Effector memory CD8-positive, alpha-beta T cell (primary cell): ENCODE data around the gene LAMA5.

Experiments used
- ATAC-seq: fragments of 150-1000 bp; cut with Tn5 transposase; replicated peaks from 2 replicates; pipeline ENCODE4 v1.10.0; 2021; ENCODE audit warnings: mild to moderate bottlenecking, moderate library complexity
- DNase-seq, 3 experiments: peaks; one replicate each; pipeline ENCODE4 v3.0.0; 2021
- H3K27ac Mint-ChIP-seq, 2 donors: one replicate each; pipeline ENCODE4 v1.8.0; 2022; ENCODE audit warnings: mild to moderate bottlenecking in 2 of 2, mixed read lengths in 2 of 2, moderate library complexity in 2 of 2
- H3K27me3 Mint-ChIP-seq, 2 donors: one replicate each; pipeline ENCODE4 v1.8.0; 2022; ENCODE audit warnings: mixed read lengths in 2 of 2
- H3K36me3 Mint-ChIP-seq: one replicate; pipeline ENCODE4 v1.8.0; 2022; ENCODE audit warnings: mild to moderate bottlenecking, moderate library complexity, mixed read lengths; ENCODE audit not compliant: insufficient read depth
- H3K4me1 Mint-ChIP-seq, 2 donors: one replicate each; pipeline ENCODE4 v1.8.0; 2022; ENCODE audit warnings: low read depth in 2 of 2, mixed read lengths in 2 of 2
- H3K4me3 Mint-ChIP-seq, 2 donors: one replicate each; pipeline ENCODE4 v1.8.0; 2022; ENCODE audit warnings: mild to moderate bottlenecking in 2 of 2, mixed read lengths in 2 of 2, moderate library complexity in 2 of 2
- H3K9me3 Mint-ChIP-seq, 2 donors: one replicate each; pipeline ENCODE4 v1.8.0; 2022; ENCODE audit warnings: mixed read lengths in 2 of 2

LAMA5 gene

GRCh38 chr20:62368392-62368975 is 1.4 kb upstream of the LAMA5 start:
- Mint-ChIP-seq H3K27me3 (peaks cover 36 to 50% of the 10 kb centered on the region in 2 donors), H3K4me1 (peaks cover 5 to 8% of the 10 kb centered on the region in 2 donors)

GRCh38 chr20:62367633-62368391 is 700 bp upstream of the LAMA5 start:
- Mint-ChIP-seq H3K9me3 (no peaks in the 10 kb centered on the region), H3K4me1 (peaks cover 5 to 8% of the 10 kb centered on the region in 2 donors), H3K36me3 (no peaks in the 10 kb centered on the region), H3K27ac (peak overlapping the region in 1 of 2 donors; percentile 18), H3K4me3 (peak overlapping the region; percentile 78 to 86), H3K27me3 (peaks cover 34 to 53% of the 10 kb centered on the region in 2 donors)
- DNase-seq (peak in 1 of 3 experiments; percentile 16), ATAC-seq (peak; percentile 40)

More at GRCh38 chr20:62368392-62368975, 1.4 kb upstream of the LAMA5 start:
- H3K36me3 Mint-ChIP-seq = no peaks in the 10 kb centered on the region
- H3K27ac Mint-ChIP-seq = peak overlapping the region in 1 of 2 donors; percentile 18
- H3K9me3 Mint-ChIP-seq = no peaks in the 10 kb centered on the region
- peak overlapping the region; percentile 78 to 86 for H3K4me3 Mint-ChIP-seq
- DNase-seq (no peak), ATAC-seq (no peak)

DNA sequence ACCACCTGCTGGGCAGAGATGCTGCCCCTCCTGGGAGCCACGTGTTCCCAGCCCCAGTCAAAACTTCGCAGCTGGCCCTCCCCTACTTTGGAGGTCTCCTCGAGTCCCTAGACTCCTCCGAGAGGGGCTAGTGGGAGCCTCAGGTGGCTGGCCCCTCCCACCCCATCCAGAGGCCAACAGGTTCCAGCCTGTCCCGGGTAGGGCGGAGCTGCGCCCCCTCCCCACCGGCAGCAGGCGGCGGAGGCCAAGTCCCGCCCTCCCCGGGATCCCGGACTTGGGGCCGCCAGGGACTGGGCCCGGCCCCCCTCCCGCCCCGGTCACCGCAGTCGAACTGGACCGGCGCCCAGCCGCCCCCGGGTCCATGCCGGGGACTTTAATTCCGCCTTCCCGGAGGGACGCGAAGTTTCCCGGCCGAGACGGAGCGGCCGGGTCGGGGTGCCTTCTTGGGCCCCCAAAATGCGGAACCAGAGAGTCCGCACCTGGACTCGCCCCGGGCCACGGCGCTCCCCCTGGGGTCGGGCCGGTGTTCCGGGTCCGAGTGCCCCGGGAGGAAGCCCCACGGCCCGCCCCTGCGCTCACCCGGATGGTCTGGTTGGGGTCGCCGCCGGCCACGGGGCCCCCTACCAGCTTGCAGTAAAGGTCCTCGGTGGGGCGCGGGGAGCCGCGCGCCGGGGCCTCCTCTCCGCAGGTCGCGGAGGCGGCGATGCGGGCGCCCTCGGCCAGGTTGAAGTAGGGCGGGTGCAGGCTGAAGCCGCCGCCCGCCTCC is 559 bp downstream of the LAMA5 start:
- Mint-ChIP-seq H3K9me3 (no peaks in the 10 kb centered on the region), H3K36me3 (no peaks in the 10 kb centered on the region), H3K4me3 (peak overlapping the region in 1 of 2 donors; percentile 54), H3K27ac (no peak overlapping the region), H3K27me3 (peaks cover 36 to 53% of the 10 kb centered on the region in 2 donors), H3K4me1 (peaks cover 5 to 8% of the 10 kb centered on the region in 2 donors)
- DNase-seq = no peak
- ATAC-seq = peak; percentile 6

DNA sequence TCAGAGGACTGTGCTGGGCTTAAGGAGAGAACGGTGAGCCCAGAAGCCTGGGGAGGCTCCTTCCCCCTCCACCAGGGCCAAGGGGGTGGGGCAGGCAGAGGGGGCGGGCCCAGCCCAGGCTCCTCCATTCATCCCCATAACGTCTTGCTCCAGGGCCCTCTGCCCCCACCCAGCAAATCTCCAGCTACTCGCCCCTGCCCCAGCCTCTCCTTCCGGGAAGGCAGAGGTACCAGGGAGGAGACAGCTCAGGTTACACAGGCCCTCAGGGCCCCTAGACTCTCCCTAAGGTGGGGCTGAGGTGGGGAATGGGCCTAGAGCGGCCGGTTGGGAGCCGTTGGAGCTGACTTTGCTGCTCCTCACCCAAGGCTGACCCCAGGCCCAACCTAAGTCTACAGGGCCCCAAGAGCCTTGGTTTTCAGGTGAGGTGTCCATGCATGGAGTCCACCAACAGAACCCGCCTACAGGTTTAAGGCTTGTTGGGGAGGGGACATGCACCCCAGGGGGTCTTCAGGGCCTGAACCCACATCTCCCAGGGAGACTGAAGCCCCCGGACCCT is 1.2 kb downstream of the LAMA5 start:
- Mint-ChIP-seq H3K4me3 (peak overlapping the region in 1 of 2 donors; percentile 54), H3K27ac (no peak overlapping the region)

GRCh38 chr20:62364911-62365736 is 2.0 kb downstream of the LAMA5 start:
- Mint-ChIP-seq H3K27ac (peak overlapping the region in 1 of 2 donors; percentile 55), H3K36me3 (no peaks in the 10 kb centered on the region), H3K4me1 (peaks cover 5 to 8% of the 10 kb centered on the region in 2 donors), H3K4me3 (peak overlapping the region in 1 of 2 donors; percentile 54), H3K9me3 (no peaks in the 10 kb centered on the region), H3K27me3 (peaks cover 36 to 53% of the 10 kb centered on the region in 2 donors)
- no peak for DNase-seq
- ATAC-seq = no peak

More for the DNA sequence above, 1.2 kb downstream of the LAMA5 start:
- ATAC-seq (no peak), DNase-seq (no peak)
- no peaks in the 10 kb centered on the region for H3K36me3 Mint-ChIP-seq
- H3K9me3 Mint-ChIP-seq = no peaks in the 10 kb centered on the region
- H3K4me1 Mint-ChIP-seq = peaks cover 5 to 8% of the 10 kb centered on the region in 2 donors
- peaks cover 36 to 53% of the 10 kb centered on the region in 2 donors for H3K27me3 Mint-ChIP-seq

DNA sequence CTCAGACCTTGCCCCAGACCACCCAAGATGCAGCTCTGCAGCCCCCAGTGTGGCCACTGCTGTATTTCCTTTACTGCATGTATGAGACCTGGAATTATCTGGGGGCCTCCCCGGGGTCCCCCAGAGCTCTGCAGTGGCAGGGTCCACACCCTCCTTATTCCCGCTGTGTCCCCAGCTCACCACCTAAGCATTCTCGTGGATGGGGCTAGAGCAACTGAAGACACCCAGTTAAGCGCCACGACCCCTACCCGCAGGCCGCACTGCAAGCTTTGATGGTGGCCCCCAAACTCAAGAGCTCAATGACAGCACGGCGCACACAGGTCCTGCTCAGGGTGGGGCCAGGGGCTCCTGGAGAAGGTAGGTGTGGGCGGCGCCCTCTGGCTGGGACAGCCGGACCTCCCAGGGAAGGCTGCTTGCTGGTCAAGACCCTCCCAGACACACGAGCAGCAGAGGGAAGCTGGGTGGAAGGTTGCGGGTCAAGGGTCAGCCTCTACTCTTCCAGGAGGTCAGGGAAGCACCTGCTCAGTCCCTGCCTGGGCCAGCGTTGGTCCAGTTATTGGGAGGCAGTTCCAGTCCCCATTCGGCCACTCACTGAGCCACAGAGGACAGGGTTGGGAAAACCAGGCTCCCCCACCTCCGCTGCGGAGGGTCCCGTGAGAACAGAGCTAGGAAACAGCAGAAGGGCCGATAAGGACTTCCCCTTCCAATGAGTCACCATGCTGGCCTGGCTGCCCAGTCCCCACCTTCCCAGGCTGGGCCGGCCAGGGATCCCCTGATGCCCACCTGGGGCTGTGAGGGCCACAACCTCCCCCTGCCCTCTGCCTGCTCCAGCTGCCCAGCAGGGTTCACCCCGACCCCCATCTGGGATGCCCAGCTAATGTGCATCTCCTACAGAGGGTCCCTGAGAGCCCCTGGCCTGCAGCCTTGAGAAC is 2.9 kb downstream of the LAMA5 start:
- no peak for ATAC-seq
- no peak for DNase-seq
- no peaks in the 10 kb centered on the region for H3K9me3 Mint-ChIP-seq
- H3K36me3 Mint-ChIP-seq = no peaks in the 10 kb centered on the region
- peaks cover 31 to 48% of the 10 kb centered on the region in 2 donors for H3K27me3 Mint-ChIP-seq
- peaks cover 5 to 8% of the 10 kb centered on the region in 2 donors for H3K4me1 Mint-ChIP-seq
- H3K27ac Mint-ChIP-seq = no peak overlapping the region
- no peak overlapping the region for H3K4me3 Mint-ChIP-seq

- Mint-ChIP-seq H3K27ac (no peak overlapping the region), H3K4me1 (peaks cover 5 to 10% of the 10 kb centered on the region in 2 donors), H3K9me3 (no peaks in the 10 kb centered on the region), H3K36me3 (no peaks in the 10 kb centered on the region), H3K4me3 (no peak overlapping the region), H3K27me3 (peaks cover 28 to 39% of the 10 kb centered on the region in 2 donors)
- ATAC-seq (no peak), DNase-seq (no peak)
These were observed 3.9 kb downstream of the LAMA5 start for GRCh38 chr20:62362991-62363919.

- Mint-ChIP-seq H3K27ac (no peak overlapping the region), H3K4me3 (no peak overlapping the region), H3K36me3 (no peaks in the 10 kb centered on the region), H3K27me3 (peaks cover 28 to 32% of the 10 kb centered on the region in 2 donors), H3K9me3 (no peaks in the 10 kb centered on the region), H3K4me1 (peaks cover under 1 to 5% of the 10 kb centered on the region in 2 donors)
- DNase-seq (no peak), ATAC-seq (no peak)
These were observed 4.5 kb downstream of the LAMA5 start for GRCh38 chr20:62362590-62362940.

DNA sequence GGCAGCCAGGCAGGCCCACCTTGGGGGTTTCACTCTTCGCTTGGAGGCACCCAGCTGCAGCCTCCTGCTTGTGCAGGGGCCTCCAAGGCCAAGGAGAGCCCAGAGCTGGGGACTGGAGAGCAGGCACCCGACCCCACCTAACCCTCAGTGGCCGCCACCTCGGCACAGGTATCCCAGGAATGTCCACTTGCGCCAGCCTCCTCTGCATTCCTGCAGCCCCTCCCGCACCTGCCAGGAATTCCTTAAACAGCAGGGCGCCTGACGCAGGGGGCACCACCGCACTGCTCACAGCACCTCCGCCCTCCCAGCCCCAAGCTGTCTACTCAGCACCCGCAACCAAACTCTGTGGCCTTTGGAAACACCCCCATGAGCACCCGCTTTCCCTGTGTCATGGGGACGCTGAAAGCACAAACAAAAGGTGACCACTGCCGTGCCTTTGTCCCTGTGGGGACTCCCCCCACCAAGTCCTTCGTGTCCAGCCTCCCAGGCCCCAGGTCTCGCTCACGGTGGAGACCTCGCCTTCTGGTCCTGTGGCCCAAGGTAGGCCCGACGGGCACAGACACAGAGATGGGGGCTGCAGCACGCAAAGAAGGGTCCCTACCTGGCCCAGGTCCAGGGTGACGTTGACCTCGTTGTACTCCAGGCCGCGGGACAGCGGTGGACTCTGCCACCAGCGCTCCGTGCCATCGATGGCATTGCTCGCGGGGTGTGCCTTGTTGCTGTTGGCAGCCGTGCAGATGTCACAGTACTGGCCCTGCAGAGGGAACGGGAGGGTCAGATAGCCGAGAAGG is 5.1 kb downstream of the LAMA5 start:
- Mint-ChIP-seq H3K27ac (no peak overlapping the region), H3K9me3 (no peaks in the 10 kb centered on the region), H3K36me3 (no peaks in the 10 kb centered on the region), H3K27me3 (peaks cover 28 to 30% of the 10 kb centered on the region in 2 donors), H3K4me3 (no peak overlapping the region), H3K4me1 (peaks cover 0 to 4% of the 10 kb centered on the region in 2 donors)
- ATAC-seq = no peak
- DNase-seq = no peak

GRCh38 chr20:62360854-62361798 is 6.0 kb downstream of the LAMA5 start:
- Mint-ChIP-seq H3K9me3 (no peaks in the 10 kb centered on the region), H3K27ac (no peak overlapping the region), H3K36me3 (no peaks in the 10 kb centered on the region), H3K27me3 (peaks cover 28 to 29% of the 10 kb centered on the region in 2 donors), H3K4me1 (peaks cover 0 to 4% of the 10 kb centered on the region in 2 donors), H3K4me3 (no peak overlapping the region)
- no peak for ATAC-seq
- no peak for DNase-seq
